Fibroblast of skin of scalp (primary cell): ENCODE results near the gene TMPRSS5. TPM values are rescaled to one million over a fixed set of nuclear protein-coding genes. Genes with fewer than 3 reads are reported as not detected.
"Not testable (repeated sequence)": the region's sequence is repeated elsewhere in the genome, so short reads cannot be mapped to it uniquely, and the experiment has no call there.

ENCODE experiments used
- DNase-seq: peaks from one replicate; pipeline ENCODE4 v3.0.0-alpha.2; 2013
- polyA plus RNA-seq, 2 experiments: library from polyadenylated mRNA; unstranded; fragments of 120-200 nt; gene quantifications; one replicate each; pipeline ENCODE4 v1.2.1, GENCODE V29; 2013; ENCODE audit not compliant: insufficient read length in 2 of 2

Gene TMPRSS5
- polyA plus RNA-seq (2013, experiment 1 of 2; ENCODE audit: insufficient read length) = not detected
- polyA plus RNA-seq (2013, experiment 2 of 2; ENCODE audit: insufficient read length) = 0.21 TPM

- no peak for DNase-seq
These were observed at the start of gene TMPRSS5 for GRCh38 chr11:113705871-113706655. Gene TMPRSS5 (minus strand): TSS chr11:113706308. CDS start chr11:113706224, 84 bp downstream.

- no peak for DNase-seq
These were observed 46.8 kb upstream of the TMPRSS5 start for GRCh38 chr11:113752932-113753331.

- DNase-seq = no peak
These were observed 30.2 kb upstream of the TMPRSS5 start for GRCh38 chr11:113736323-113736722.

- DNase-seq = no peak
These were observed 26.0 kb upstream of the TMPRSS5 start for GRCh38 chr11:113732092-113732491.

GRCh38 chr11:113730887-113731726 is 25.0 kb upstream of the TMPRSS5 start:
- DNase-seq = peak; percentile 63

- DNase-seq = no peak
These were observed 23.3 kb upstream of the TMPRSS5 start for GRCh38 chr11:113729456-113729855.

- no peak for DNase-seq
These were observed 22.7 kb upstream of the TMPRSS5 start for GRCh38 chr11:113728814-113729213.

- DNase-seq = no peak
These were observed 19.8 kb upstream of the TMPRSS5 start for GRCh38 chr11:113725913-113726312.

- no peak for DNase-seq
These were observed 19.3 kb upstream of the TMPRSS5 start for GRCh38 chr11:113725407-113725806.

GRCh38 chr11:113724778-113725177 is 18.7 kb upstream of the TMPRSS5 start:
- no peak for DNase-seq

- DNase-seq = no peak
These were observed 17.7 kb upstream of the TMPRSS5 start for GRCh38 chr11:113723787-113724186.

- no peak for DNase-seq
These were observed 16.8 kb upstream of the TMPRSS5 start for GRCh38 chr11:113722934-113723333.

GRCh38 chr11:113722221-113722620 is 16.1 kb upstream of the TMPRSS5 start:
- no peak for DNase-seq

- DNase-seq = no peak
These were observed 15.5 kb upstream of the TMPRSS5 start for GRCh38 chr11:113721462-113722066.

GRCh38 chr11:113720478-113720877 is 14.4 kb upstream of the TMPRSS5 start:
- not testable (repeated sequence) for DNase-seq

- no peak for DNase-seq
These were observed 9.9 kb upstream of the TMPRSS5 start for GRCh38 chr11:113715882-113716625.

- no peak for DNase-seq
These were observed 9.2 kb upstream of the TMPRSS5 start for GRCh38 chr11:113715273-113715672.

GRCh38 chr11:113710989-113711388 is 4.9 kb upstream of the TMPRSS5 start:
- no peak for DNase-seq

GRCh38 chr11:113703551-113703950 is 2.6 kb downstream of the TMPRSS5 start:
- not testable (repeated sequence) for DNase-seq

GRCh38 chr11:113701491-113701890 is 4.6 kb downstream of the TMPRSS5 start:
- DNase-seq = no peak

GRCh38 chr11:113698515-113698914 is 7.6 kb downstream of the TMPRSS5 start:
- DNase-seq = no peak

GRCh38 chr11:113697756-113698407 is 8.2 kb downstream of the TMPRSS5 start:
- no peak for DNase-seq
